Kidney (tissue), 14 donors: ENCODE data around the gene NEUROD2. TPM values are rescaled to one million over a fixed set of nuclear protein-coding genes. Genes with fewer than 3 reads are reported as not detected.

ENCODE experiments used
- DNase-seq, 5 donors: peaks; one replicate each; pipeline ENCODE4 v3.0.0-alpha.2; 2013 to 2020
- FAIRE-seq: peaks from 2 replicates; lab custom pipeline; 2012; peaks lifted over from hg19 to GRCh38; lab: Jason Lieb, UNC
- H3K27ac ChIP-seq, 2 donors: one replicate each; pipeline ENCODE4 v1.7.0; 2013; ENCODE audit warnings: low read depth in 2 of 2, low read length in 2 of 2, inconsistent platforms in 1 of 2
- H3K27me3 ChIP-seq: one replicate; pipeline ENCODE4 v1.7.1; 2013; ENCODE audit warnings: low read length, inconsistent platforms; ENCODE audit not compliant: control insufficient read depth, insufficient read depth
- H3K36me3 ChIP-seq, 3 donors: one replicate each; pipeline versions ENCODE4 v1.7.0 to v1.7.1; 2013; ENCODE audit warnings: low read length in 3 of 3, control low read depth in 1 of 3, inconsistent platforms in 1 of 3; ENCODE audit not compliant: insufficient read depth in 3 of 3, control insufficient read depth in 2 of 3
- H3K4me1 ChIP-seq, 3 donors: one replicate each; pipeline versions ENCODE4 v1.7.0 to v1.7.1; 2013; ENCODE audit warnings: low read length in 3 of 3, inconsistent platforms in 1 of 3, low read depth in 1 of 3; ENCODE audit not compliant: control insufficient read depth in 2 of 3, insufficient read depth in 2 of 3
- H3K4me3 ChIP-seq, 3 donors: one replicate each; pipeline versions ENCODE4 v1.7.0 to v1.8.1; 2013; ENCODE audit warnings: low read length in 3 of 3, control low read depth in 1 of 3, inconsistent platforms in 1 of 3
- H3K9ac ChIP-seq, 3 donors: one replicate each; pipeline versions ENCODE4 v1.7.0 to v1.7.1; 2013; ENCODE audit warnings: low read length in 3 of 3, control low read depth in 1 of 3, inconsistent platforms in 1 of 3
- H3K9me3 ChIP-seq, 3 donors: one replicate each; pipeline versions ENCODE4 v1.7.0 to v1.7.1; 2013; ENCODE audit warnings: low read length in 3 of 3, control low read depth in 1 of 3, inconsistent platforms in 1 of 3; ENCODE audit not compliant: control insufficient read depth in 2 of 3, insufficient read depth in 1 of 3
- intact Hi-C: fragments of 100-400 bp; cut with DNase I; formaldehyde crosslinking; loops from one replicate; pipeline ENCODE4 v1.11.1; 2022
- polyA plus RNA-seq: library from polyadenylated mRNA; stranded (reverse); fragments of 350-450 nt; fragmentation: Illumina TruSeq; extraction: RNeasy Lipid Tissue Mini Kit (QIAGEN cat#74804); gene quantifications from one replicate; pipeline ENCODE4 v1.2.3, GENCODE V29; 2014; ENCODE audit warnings: low read depth, low replicate concordance; ENCODE audit not compliant: insufficient read depth
- total RNA-seq: library from RNA; stranded (reverse); fragmentation: NEBNext Ultra II Directional; extraction: Animal tissue kit (Norgen Biotek cat#: 25700); gene quantifications from one replicate; pipeline ENCODE4 v1.2.1, GENCODE V29; 2021
- TF ChIP-seq, protein P1 (sequence below): IDR thresholded peaks from 3 replicates; pipeline ENCODE4 v1.5.1; 2012; ENCODE audit warnings: mild to moderate bottlenecking, moderate library complexity, borderline replicate concordance; ENCODE audit not compliant: insufficient read depth; ENCODE audit errors: extremely low read depth
- donor health status: control.
- donor health status: control.
- donor health status: control.
- donor health status: control.
- donor health status: control.
- donor health status: DM: yes; HTN: yes; CAD: no.
- donor health status: Normal renal cell carcinoma (clear cell type).

Gene NEUROD2
- total and polyA plus RNA-seq, 2 donors from 2014 or later, result not detected

DNA sequence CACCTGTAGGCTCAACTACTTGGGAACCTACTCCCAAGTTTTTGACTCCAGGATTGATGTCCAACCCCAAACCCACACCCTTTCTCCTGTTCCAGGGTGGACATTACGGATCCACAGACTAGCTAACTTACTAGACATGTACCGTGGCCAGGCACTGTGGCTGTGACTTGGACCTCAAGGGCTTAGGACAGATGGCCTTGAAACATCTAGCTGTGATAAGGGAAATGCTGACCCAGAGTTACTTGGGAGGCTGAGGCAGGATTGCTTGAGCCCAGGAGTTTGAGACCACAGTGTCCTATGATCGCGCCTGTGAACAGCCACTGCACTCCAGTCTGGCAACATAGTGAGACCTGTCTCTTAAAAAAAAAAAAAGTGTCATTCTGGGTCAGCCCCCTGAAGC lies 33.4 kb upstream of the NEUROD2 start:
- intact Hi-C loops, result no loop called here
- Histone ChIP-seq H3K9ac (peak overlapping the region in 1 of 3 donors; percentile 36), H3K4me3 (no peak overlapping the region), H3K9me3 (no peaks in the 10 kb centered on the region), H3K4me1 (peaks cover 2 to 33% (median 13%) of the 10 kb centered on the region in 3 donors), H3K36me3 (no peaks in the 10 kb centered on the region), H3K27ac (no peak overlapping the region), H3K27me3 (no peaks in the 10 kb centered on the region)
- DNase-seq, result no peak
- no peak for FAIRE-seq
- TF ChIP-seq, protein P1, sequence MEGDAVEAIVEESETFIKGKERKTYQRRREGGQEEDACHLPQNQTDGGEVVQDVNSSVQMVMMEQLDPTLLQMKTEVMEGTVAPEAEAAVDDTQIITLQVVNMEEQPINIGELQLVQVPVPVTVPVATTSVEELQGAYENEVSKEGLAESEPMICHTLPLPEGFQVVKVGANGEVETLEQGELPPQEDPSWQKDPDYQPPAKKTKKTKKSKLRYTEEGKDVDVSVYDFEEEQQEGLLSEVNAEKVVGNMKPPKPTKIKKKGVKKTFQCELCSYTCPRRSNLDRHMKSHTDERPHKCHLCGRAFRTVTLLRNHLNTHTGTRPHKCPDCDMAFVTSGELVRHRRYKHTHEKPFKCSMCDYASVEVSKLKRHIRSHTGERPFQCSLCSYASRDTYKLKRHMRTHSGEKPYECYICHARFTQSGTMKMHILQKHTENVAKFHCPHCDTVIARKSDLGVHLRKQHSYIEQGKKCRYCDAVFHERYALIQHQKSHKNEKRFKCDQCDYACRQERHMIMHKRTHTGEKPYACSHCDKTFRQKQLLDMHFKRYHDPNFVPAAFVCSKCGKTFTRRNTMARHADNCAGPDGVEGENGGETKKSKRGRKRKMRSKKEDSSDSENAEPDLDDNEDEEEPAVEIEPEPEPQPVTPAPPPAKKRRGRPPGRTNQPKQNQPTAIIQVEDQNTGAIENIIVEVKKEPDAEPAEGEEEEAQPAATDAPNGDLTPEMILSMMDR, result no peak

DNA sequence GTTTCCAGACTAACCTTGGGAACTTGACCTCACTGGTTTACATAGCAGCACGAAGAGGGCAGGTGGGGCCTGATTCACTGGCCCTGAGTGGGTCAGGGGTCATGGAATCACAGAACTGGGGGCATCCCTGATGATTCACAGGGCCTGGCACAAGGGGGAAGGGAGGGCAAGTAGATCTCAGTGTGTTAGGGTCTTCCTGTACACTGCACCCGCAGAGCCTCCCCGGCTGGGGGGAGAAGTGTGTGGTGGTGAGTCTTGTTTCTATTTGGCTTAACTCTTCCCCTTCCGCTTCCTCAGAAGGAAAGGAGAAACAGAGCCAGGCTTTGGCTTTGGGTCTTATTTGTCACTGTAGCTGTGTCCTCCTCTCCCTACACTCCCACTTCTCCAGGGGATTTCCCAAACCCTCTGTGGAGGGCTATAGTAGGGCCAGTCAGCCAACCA lies 32.9 kb upstream of the NEUROD2 start:
- FAIRE-seq (no peak), DNase-seq (no peak)
- Histone ChIP-seq H3K27me3 (no peaks in the 10 kb centered on the region), H3K4me1 (peaks cover 2 to 33% (median 15%) of the 10 kb centered on the region in 3 donors), H3K36me3 (no peaks in the 10 kb centered on the region), H3K4me3 (no peak overlapping the region), H3K27ac (no peak overlapping the region), H3K9ac (peak overlapping the region in 1 of 3 donors; percentile 36), H3K9me3 (no peaks in the 10 kb centered on the region)
- intact Hi-C loops, result no loop called here
- TF ChIP-seq, protein P1, result no peak

DNA sequence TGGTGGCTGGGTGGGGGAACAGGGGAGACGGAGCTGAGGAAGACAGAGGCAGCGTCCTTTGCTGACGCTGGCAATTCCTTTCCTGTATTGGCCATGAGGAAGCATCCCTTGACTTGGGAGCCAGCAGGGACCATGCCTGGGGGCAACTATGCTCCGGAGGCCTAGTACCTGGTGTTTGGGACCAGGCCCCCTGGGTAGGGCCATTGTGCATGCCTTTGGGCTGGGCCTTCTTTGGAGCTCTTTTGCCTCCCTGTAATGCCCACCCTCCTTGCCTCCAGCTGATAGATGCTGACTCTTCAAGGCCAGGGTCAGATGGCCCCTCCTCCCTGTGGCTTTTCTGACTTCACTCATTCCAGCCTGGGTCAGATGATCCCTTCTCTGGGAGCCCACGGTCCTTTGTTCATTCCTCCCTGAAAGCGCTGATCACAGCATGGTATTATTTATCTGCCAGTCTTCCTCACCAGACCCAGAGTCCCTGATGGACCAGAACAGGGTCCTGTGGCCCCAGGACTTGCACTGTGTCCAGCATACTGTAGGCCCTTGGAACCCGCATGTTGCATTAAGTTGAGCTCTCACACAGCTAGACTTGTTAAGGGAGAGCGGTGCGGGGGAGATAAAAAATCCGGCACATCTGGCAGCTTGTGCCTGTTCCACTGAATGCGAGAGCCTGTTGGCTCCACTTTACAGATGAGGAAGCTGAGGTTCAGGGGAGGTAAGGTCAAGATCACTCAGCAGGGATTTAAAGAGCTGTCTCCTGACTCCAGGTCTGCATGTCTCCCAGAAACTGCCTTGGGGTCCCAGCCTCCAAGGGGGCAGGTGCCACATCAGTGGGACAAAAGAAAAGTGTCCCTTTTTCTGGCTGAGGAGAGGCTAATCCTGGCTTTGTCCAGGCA lies 32.1 kb upstream of the NEUROD2 start:
- H3K27ac ChIP-seq, result no peak overlapping the region
- H3K4me1 ChIP-seq, result peaks cover 2 to 33% (median 15%) of the 10 kb centered on the region in 3 donors
- DNase-seq, result no peak
- H3K27me3 ChIP-seq, result no peaks in the 10 kb centered on the region
- TF ChIP-seq, protein P1, result no peak
- H3K36me3 ChIP-seq, result no peaks in the 10 kb centered on the region
- intact Hi-C loops, result no loop called here
- H3K4me3 ChIP-seq, result no peak overlapping the region
- FAIRE-seq, result no peak
- no peaks in the 10 kb centered on the region for H3K9me3 ChIP-seq
- no peak overlapping the region for H3K9ac ChIP-seq
